NCI-H748 (cell line): Measurements from ENCODE around the gene CHD9.

ENCODE experiments used
- DNase-seq: peaks from one replicate; lab custom pipeline; 2025; ENCODE audit not compliant: unreplicated experiment; lab: John Stamatoyannopoulos, UW

Gene CHD9

GRCh38 chr16:53191413-53191812 lies 136.6 kb downstream of the CHD9 start:
- no peak for DNase-seq

DNA sequence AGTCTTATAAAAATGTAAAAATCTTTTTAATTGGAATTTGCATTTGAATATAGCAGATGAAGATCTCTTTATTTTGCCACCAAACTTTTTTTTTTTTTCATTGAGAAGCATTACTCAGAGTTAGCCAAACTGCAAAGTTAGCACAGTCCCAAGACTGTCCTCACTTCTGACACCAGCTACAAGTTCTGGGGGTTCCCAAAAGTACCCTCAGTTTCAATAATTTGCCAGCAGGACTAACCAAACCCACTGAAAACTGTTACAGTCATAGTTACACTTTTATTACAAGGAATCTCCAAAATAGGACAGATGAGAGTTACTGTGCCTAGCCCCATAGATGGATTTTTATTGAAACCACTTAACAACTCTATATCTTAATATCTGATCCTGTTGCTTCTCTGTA lies 144.1 kb downstream of the CHD9 start:
- DNase-seq, result no peak

GRCh38 chr16:53201900-53202299 lies 147.1 kb downstream of the CHD9 start:
- no peak for DNase-seq

DNA sequence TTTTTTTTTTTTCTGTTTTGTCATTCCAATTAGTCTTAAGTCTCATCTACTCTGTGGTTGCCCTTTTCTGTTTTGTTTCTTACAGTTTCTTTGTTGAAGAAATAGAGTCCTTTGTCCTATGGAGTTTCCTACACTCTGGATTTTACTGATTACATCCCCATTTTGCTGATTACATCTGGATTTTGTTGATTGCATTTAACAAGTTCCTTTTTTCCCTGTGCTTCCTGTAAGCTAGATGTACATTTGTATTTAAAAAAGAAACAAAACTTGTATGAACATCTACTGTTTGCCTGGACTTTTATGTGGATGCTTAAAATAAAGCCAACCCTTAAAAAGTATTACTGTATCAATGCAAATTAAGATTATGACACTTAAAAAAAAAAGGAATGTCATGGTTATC lies 147.6 kb downstream of the CHD9 start:
- DNase-seq, result no peak

DNA sequence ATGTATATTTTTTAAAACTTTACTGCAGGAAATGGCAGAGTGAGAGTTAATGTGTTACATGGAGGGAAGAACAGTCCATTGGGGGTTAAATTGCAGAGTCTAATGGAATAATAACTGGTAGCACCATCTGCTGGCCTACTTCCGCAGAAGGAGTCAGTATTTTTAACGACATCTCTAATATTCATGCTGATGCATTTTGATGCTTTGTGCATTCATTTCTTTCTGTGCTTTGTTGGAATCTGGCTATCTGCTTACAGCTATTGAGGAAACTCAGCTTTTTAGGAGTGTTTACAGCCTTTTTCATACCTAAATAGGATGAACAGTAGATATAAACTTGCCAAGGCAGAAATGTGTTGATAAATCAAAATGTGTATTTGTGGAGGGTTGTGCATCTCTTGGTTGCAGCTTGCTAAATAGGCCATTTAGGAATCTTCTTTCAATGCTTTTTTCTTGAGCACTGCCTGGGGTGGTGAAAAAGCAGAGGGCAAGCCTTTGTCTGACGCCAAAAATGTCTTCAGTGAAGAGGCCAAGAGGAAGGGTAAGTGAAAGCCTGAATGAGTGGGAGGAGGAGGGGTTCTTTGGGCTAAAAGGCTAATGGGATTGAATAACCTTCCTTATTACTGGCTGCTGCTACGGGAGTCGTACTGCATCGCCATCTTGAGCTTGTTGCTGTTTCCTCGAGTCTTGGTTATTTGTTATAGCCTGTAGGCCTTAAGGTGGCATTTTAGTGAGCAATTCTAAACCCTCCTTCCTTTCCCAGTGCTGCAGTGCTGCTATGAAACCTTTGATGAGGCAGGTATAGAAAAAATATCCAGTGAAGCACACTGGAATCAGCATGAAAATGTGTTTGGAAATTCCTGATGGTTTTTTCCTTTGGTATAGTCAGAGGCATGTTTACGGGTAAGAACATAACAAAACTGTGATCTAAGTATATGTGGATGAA lies 153.3 kb downstream of the CHD9 start:
- peak; percentile 87 for DNase-seq

DNA sequence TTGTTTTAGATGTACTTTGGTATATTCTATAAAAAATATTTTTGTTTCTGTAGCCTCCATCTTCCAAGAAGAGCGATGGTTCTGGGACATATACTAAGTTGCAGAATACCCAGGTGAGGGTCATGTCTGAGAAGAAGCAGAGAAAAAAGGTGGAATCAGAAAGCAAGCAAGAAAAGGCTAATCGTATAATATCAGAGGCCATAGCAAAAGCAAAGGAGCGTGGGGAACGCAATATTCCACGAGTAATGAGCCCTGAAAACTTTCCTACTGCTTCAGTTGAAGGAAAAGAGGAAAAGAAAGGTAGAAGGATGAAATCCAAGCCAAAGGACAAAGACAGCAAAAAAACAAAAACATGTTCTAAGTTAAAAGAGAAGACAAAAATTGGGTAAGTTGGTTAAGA lies 154.6 kb downstream of the CHD9 start:
- DNase-seq, result peak; percentile 5

DNA sequence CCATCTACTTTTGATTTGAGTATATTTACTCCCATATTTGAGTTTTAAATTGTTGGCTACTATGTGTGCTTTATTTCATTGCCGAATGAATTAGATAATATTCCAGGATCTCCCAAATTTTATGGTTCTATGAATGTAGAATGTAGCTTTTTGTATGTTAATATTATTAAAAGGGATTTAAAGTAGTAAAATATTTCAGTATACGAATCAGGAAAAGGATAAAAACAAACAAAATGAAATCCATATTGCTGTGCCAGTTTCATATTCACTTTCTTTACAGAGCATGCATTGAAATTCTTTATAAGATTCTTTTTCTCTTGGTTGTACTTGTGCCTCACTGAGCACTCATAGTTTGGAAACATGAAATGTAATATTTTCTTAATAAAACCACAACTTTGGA lies 155.1 kb downstream of the CHD9 start:
- DNase-seq, result no peak

DNA sequence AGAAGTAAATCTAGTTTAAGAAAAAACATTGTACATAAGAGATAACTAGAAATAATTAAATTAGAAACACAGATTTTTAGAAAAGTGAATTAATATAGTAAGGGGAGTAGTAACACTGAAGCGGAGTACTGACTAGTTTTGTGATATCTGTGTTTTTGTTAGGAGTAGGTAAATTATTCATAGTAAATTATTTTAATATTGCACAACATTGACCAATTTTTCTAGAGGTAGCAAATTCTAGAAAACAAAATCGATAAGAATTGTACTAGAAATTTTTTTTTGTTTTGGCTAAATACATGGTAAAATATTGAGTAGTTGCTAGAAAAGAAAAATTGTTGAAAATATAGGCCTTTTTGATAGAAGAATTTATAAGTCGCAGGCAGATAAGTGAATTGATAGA lies 156.5 kb downstream of the CHD9 start:
- DNase-seq, result no peak

GRCh38 chr16:53212893-53213223 lies 158.1 kb downstream of the CHD9 start:
- no peak for DNase-seq

- no peak for DNase-seq
Measured at GRCh38 chr16:53213542-53213941, 158.8 kb downstream of the CHD9 start.

GRCh38 chr16:53216798-53217197 lies 162.0 kb downstream of the CHD9 start:
- DNase-seq, result no peak

DNA sequence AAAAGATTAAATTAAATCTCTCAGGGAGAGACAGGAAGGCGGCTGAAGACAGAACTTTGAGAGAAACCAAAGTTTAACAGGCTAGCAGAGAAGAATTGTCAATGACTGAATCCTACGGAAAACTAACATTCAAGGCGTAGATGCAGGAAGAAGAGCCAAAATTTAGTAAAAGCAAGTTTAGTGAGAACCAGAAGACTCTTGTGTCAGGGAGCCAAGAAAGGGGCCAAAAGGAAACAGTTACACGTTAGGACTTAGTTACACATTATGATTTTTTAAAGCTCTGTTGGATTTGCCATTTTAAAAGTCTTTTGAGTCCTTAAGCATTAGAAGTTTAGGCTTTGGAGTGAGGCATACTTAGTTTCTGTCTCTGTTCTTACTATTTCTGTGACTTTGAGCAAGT lies 164.6 kb downstream of the CHD9 start:
- no peak for DNase-seq

GRCh38 chr16:53219795-53220454 lies 165.1 kb downstream of the CHD9 start:
- DNase-seq, result no peak

GRCh38 chr16:53220585-53220984 lies 165.8 kb downstream of the CHD9 start:
- DNase-seq, result no peak

DNA sequence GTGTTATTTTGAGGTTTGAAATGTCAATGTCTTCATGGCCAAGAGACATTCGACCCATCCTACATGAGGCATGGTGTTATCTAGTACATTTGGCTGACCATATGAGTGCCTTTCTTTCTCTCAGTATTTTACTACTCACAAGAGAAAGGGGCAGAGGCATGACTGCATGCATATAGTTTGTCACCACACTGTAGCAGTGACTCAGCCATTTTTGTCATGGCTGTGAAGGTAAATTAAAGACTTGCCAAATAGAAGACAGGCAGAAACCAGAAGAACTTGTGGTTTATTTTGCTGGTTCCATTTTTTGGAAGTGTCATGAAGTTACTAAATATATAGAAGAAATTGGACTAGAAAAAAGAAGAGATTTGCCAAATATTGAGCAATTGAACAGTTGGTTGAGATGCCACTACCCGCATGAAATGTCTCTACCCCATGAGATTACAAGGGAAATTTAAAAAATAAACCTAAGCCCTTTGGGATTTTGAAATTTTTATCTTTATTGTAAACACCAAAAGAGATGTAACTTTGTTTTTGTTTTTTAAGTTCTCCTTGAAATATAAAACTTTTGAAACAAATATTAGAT lies 170.3 kb downstream of the CHD9 start:
- DNase-seq, result no peak

DNA sequence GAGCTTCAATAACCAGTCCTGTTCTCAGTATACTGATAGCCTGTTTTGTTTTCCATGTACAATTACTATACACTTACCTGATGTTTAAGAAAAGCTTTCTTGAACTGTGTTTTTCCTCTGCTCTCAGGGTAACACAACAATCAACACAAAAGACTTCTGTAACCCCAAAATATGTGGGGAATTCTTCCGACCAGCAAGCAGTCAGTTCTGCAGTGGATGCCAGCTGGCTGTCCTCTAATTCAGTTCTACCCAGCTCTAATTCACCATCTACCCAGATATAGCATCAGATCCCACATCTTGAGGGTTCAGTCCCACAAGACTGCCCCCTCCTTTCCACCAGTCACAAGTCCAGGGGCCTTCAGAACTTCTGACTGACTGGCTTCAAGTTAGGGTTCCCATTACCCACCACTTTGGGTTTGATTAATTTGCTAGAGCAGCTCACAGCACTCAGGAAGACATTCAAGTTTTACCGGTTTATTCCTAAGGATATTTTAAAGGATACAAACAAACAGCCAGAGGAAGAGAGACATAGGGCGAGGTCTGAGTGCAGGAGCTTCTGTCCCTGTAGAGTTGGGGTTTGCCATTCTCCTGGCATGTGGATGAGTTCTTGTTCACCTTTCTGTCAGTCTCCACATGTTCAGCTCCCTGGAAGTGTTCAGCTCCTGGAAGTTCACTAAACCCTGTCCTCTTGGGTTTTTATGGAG lies 178.2 kb downstream of the CHD9 start:
- no peak for DNase-seq

- no peak for DNase-seq
Measured at GRCh38 chr16:53234836-53235235, 180.0 kb downstream of the CHD9 start.

DNA sequence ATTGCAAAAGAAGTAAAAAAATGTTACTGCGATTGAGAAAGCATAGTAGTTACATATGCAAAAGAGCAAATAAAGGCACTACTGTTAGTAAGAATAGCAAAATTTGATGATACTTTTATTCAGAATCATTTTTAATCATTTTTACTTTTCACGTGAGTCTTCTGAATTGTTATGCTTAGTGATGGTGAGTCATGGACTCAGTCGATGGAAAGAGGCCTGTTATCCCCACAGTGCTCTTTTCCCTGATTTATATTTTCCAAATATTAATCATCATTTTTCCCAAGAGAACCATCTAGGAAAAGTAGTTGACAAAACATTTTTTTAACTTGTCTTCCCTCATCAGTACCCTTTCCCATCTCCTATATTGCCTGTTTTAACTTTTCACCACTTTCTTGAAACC lies 181.1 kb downstream of the CHD9 start:
- DNase-seq, result no peak

DNA sequence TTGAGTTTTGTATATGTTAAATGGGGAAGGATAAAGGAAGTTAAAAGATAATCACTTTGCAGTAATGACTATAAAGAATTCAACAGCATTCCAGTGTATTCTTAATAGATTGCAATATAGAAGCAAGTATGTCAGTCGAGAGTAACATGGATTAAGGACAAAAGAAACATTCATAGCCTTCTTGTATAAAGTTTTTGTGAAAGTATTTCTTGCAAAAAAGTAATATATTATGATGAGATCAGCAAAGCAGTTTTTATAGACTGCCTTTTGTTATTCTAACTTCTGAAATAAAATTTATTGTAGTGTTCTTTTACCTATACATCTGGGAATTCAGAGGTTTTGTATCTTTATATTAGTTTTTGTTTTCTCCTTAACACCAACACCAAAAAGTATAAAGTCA lies 194.5 kb downstream of the CHD9 start:
- no peak for DNase-seq

GRCh38 chr16:53257001-53257400 lies 202.2 kb downstream of the CHD9 start:
- DNase-seq, result no peak

GRCh38 chr16:53258809-53259208 lies 204.0 kb downstream of the CHD9 start:
- no peak for DNase-seq

- DNase-seq, result no peak
Measured at GRCh38 chr16:53261276-53261675, 206.5 kb downstream of the CHD9 start.
